ENCODE results near the gene HDAC3. TPM values are rescaled to one million over a fixed set of nuclear protein-coding genes. Genes with fewer than 3 reads are reported as not detected.

HDAC3 gene
- total RNA-seq, 1 donor from 2014 or later: 83.1 TPM

DNA sequence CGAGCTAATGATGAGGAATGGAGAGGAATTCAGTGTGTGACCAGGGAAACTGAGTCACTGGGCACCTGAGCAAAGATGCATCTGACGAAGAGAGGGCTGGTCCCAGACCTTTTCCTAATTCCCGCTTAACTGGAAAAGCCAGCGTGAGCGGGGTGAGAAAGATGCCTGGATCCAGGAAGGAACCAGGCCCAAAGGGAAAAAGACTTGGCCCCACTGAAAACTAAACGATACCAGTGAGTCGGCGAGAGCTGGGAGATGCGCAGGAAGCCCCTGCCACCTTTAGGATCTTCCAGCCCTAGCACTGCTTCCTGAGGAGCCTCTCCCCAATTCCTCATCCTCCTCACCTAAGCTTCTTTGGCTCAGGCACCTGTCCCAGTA, 15.1 kb upstream of the HDAC3 start:
- H3K4me3 Mint-ChIP-seq: peak overlapping the region; percentile 74
- no peaks in the 10 kb centered on the region for H3K9me3 Mint-ChIP-seq
- peaks cover 12% of the 10 kb centered on the region for H3K36me3 Mint-ChIP-seq (ENCODE audit: low read depth)
- H3K27me3 Mint-ChIP-seq (ENCODE audit: insufficient read depth): no peaks in the 10 kb centered on the region
- no peak for DNase-seq (ENCODE audit: low spot score)
- H3K4me1 Mint-ChIP-seq (ENCODE audit: low read depth): peaks cover 37% of the 10 kb centered on the region
- H3K27ac Mint-ChIP-seq: peak overlapping the region; percentile 41
- intact Hi-C loops (cut with micrococcal nuclease): loop anchor here (1.0 kb wide), 8 partner anchors 9 to 318 kb away; partner anchors contain the start of genes HDAC3, RELL2 and RNF14

DNA sequence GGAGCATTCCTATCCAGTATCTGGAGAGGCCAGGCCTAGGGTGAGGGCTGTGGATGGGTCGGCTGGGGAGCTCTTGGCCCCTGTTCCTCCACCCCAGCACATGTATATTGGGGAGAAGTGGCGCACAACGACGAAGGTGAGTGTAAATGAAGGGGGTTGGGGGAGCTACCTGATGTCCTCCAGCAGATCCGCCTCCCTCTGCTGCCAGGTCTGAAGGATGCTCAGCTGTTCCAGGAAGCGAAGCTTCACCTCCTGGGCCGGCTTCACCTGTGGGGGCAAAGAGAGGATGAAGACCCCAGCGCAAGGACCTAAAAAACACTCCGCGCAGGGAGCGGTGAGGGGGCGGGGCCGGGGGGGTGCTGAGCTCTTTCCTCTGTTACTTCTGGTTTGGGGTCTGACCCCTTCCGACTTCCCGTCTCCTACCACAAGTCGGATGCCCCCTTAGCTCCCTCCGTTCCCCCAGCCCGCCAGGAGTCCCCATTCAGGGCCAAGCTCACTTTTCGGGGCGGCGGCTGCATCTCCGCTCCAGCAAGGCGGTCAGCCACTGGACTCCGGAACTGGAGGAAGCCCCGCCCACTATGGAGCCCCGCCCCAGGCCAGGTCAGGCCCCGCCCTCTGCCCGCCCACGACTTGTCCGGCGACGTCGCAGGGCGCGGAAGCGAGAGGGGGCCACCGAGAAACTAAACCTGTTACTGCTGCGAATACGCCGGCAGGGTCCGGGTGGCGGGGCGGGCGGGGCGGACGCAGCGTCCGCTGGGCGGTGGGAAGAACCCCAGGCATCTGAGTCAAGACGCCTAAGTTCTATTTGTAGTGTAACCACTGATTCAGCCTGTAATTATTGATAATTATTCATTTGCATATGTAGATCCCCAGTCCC, 14.4 kb upstream of the HDAC3 start, which contains the start of gene FCHSD1:
FCHSD1 (minus strand) TSS at position 568 of the 877 bp plus-strand sequence; CDS start at position 518, 50 bp downstream.
- peak; percentile 76 for DNase-seq (ENCODE audit: low spot score)
- H3K27ac Mint-ChIP-seq: peak within 1 kb of the TSS; percentile 92
- H3K27me3 Mint-ChIP-seq (ENCODE audit: insufficient read depth): no peaks in the 10 kb centered on the region
- peak within 1 kb of the TSS; percentile 98 for H3K4me3 Mint-ChIP-seq
- intact Hi-C loops (cut with micrococcal nuclease): loop anchor here (1.0 kb wide), 8 partner anchors 9 to 318 kb away; partner anchors contain the start of genes HDAC3, RELL2 and RNF14
- H3K9me3 Mint-ChIP-seq: no peaks in the 10 kb centered on the region
- peaks cover 15% of the 10 kb centered on the region for H3K36me3 Mint-ChIP-seq (ENCODE audit: low read depth)
- H3K4me1 Mint-ChIP-seq (ENCODE audit: low read depth): peaks cover 43% of the 10 kb centered on the region

DNA sequence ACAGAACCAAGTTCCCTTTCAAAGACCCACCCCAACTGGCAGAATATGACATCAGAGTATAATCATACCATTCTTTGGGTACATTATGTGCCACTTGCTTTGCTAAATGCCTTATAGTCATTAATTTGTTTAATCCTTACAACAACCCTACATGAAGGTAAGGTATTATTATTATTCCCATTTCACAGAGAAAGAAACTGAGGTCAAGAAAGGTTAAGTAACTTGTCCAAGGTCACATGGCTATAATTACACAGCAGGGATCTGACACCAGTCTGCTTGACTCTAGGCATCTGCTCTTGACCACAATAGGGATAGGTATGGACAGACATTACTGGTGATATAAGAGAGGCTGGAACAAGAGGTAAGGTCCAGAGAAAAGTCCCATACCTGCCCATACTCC, 13.3 kb upstream of the HDAC3 start:
- no peak for DNase-seq (ENCODE audit: low spot score)
- H3K4me3 Mint-ChIP-seq: peak overlapping the region; percentile 98
- no peaks in the 10 kb centered on the region for H3K9me3 Mint-ChIP-seq
- peak overlapping the region; percentile 13 for H3K27ac Mint-ChIP-seq
- intact Hi-C loops (cut with micrococcal nuclease): no loop called here
- peaks cover 45% of the 10 kb centered on the region for H3K4me1 Mint-ChIP-seq (ENCODE audit: low read depth)
- H3K27me3 Mint-ChIP-seq (ENCODE audit: insufficient read depth): no peaks in the 10 kb centered on the region
- H3K36me3 Mint-ChIP-seq (ENCODE audit: low read depth): peaks cover 18% of the 10 kb centered on the region

DNA sequence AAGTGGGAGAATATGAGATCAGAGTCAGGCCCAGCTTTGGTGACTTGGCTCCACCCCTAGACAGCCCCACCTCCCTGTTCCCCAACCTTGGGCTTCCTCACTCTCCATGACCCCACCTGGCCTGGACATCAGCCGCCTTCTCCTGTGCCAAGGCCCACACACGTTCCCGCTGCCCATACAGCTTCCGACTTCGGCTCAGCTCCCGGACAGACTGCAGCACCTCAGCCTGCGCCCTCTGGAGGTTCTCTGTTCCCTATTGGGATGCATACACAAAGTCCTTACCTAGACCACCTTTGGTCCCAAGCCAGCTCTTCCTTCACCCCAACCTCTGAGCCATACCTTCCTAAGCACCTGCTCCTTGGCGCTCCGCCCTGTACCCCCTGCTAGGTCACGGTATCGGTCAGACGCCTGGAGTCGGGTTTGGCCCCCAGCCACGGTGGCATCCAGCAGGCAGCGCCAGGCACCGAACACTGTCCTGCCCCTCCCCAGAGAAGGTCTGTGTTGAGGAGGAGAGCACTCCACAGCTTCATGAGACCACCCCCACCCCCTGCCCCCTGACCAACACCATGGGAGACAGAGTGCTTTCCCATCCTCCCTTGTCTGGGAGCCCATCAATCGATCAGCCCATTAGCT, 12.5 kb upstream of the HDAC3 start:
- no peak for DNase-seq (ENCODE audit: low spot score)
- intact Hi-C loops (cut with micrococcal nuclease): no loop called here
- Mint-ChIP-seq H3K27ac (no peak overlapping the region), H3K27me3 (ENCODE audit: insufficient read depth) (no peaks in the 10 kb centered on the region), H3K9me3 (no peaks in the 10 kb centered on the region), H3K4me3 (no peak overlapping the region), H3K4me1 (ENCODE audit: low read depth) (peaks cover 45% of the 10 kb centered on the region), H3K36me3 (ENCODE audit: low read depth) (peaks cover 24% of the 10 kb centered on the region)

DNA sequence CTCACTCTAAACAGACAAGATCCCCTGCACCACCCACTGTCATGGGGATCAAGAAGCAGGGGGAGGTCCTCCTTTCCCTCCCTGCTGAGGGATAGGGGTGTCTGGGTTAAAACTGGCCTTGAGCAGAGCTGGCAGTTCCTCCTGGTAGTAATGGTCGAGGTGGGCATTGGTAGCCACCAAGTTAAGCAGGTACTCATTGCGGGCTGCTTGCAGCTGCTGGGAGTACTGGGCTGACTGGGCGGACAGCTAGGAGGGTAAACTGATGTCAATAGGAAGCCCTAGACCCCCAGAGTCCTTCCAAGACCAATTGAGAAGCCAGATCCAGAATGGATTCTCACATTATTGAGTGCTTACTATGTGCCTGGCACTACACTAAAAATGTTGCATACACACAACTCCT, 11.2 kb upstream of the HDAC3 start:
- intact Hi-C loops (cut with micrococcal nuclease): no loop called here
- H3K36me3 Mint-ChIP-seq (ENCODE audit: low read depth): peaks cover 24% of the 10 kb centered on the region

DNA sequence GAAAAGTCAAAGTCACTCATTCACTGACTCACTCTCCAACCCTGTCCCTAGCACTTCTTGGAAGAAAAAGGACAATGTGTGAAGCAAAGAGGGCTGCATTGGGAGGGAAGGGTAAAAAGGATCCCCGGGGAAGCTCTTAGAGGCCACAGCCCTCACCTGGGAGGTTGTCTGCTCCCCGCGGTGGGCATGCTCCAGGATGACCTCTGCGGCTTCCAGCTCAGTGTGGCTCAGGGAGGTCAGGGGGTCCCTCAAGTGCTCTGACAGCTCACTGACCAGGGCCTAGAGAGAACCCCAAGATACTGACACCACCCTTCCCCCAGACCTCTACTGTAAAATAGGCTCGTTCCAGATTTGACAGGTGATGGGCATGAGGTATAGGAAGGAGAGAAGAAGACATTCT, 10.6 kb upstream of the HDAC3 start:
- intact Hi-C loops (cut with micrococcal nuclease): no loop called here
- DNase-seq (ENCODE audit: low spot score): no peak
- no peak overlapping the region for H3K4me3 Mint-ChIP-seq
- H3K27ac Mint-ChIP-seq: no peak overlapping the region
- H3K27me3 Mint-ChIP-seq (ENCODE audit: insufficient read depth): no peaks in the 10 kb centered on the region
- no peaks in the 10 kb centered on the region for H3K9me3 Mint-ChIP-seq
- peaks cover 26% of the 10 kb centered on the region for H3K36me3 Mint-ChIP-seq (ENCODE audit: low read depth)
- peaks cover 41% of the 10 kb centered on the region for H3K4me1 Mint-ChIP-seq (ENCODE audit: low read depth)

More for the DNA sequence above, 11.2 kb upstream of the HDAC3 start:
- no peak overlapping the region for H3K27ac Mint-ChIP-seq
- H3K4me1 Mint-ChIP-seq (ENCODE audit: low read depth): peaks cover 45% of the 10 kb centered on the region
- H3K9me3 Mint-ChIP-seq: no peaks in the 10 kb centered on the region
- no peaks in the 10 kb centered on the region for H3K27me3 Mint-ChIP-seq (ENCODE audit: insufficient read depth)
- no peak for DNase-seq (ENCODE audit: low spot score)
- H3K4me3 Mint-ChIP-seq: no peak overlapping the region

DNA sequence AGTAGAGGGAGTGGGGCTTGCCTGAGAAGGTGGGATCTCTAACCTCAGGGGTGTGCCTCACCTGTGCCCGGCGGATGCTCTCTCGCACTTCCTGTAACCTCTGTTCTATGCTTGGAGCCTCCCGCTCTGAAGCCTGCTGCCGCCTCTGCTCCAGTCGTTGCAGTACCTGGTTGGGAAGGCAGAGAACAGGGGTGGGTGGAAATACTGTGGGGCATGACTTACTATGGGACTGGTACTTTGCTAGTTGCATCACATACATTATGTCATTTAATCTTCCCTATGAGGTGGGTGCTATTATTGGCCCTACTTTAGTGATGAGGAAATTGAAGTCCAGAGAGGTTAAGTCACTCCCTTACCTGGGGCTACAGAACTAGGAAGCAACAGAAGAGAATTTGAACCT, 9.4 kb upstream of the HDAC3 start:
- no peaks in the 10 kb centered on the region for H3K27me3 Mint-ChIP-seq (ENCODE audit: insufficient read depth)
- intact Hi-C loops (cut with micrococcal nuclease): no loop called here
- H3K4me1 Mint-ChIP-seq (ENCODE audit: low read depth): peaks cover 44% of the 10 kb centered on the region
- H3K9me3 Mint-ChIP-seq: no peaks in the 10 kb centered on the region
- H3K36me3 Mint-ChIP-seq (ENCODE audit: low read depth): peaks cover 34% of the 10 kb centered on the region
- H3K27ac Mint-ChIP-seq: no peak overlapping the region
- DNase-seq (ENCODE audit: low spot score): no peak
- no peak overlapping the region for H3K4me3 Mint-ChIP-seq

DNA sequence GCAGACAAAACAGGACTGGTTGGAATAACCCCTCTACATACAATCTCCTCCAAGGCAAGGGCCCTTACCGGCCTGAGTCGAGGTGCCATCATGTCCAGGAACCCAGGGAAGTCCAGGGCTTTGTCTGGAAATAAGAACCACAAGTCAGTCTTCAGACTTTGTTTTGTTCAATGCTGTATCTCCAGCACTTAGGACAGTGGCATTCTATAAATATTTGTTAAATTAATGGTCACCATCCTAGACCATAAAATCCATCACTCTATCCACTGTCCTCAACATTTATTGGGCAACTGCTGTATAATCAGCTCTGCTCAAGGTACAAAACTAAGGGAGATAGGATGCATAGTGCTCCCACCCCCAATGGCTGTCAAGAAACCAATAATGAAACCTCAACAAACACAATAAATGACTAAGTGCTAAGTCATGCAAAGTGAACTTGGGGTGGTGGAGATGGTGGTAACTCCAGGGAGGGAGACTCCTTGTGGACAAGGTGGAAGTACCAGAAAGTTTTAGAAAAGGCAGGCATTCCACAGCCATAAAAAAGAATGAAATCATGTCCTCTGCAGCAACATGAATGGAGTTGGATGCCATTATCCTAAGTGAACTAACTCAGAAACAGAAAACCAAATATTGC, 5.1 kb upstream of the HDAC3 start:
- H3K36me3 Mint-ChIP-seq (ENCODE audit: low read depth): peaks cover 28% of the 10 kb centered on the region
- H3K4me3 Mint-ChIP-seq: no peak overlapping the region
- intact Hi-C loops (cut with micrococcal nuclease): loop anchor here (1.0 kb wide), 3 partner anchors 10 to 49 kb away; partner anchors contain the start of gene FCHSD1
- no peaks in the 10 kb centered on the region for H3K27me3 Mint-ChIP-seq (ENCODE audit: insufficient read depth)
- H3K27ac Mint-ChIP-seq: peak overlapping the region; percentile 32
- H3K9me3 Mint-ChIP-seq: no peaks in the 10 kb centered on the region
- peaks cover 35% of the 10 kb centered on the region for H3K4me1 Mint-ChIP-seq (ENCODE audit: low read depth)
- DNase-seq (ENCODE audit: low spot score): no peak

DNA sequence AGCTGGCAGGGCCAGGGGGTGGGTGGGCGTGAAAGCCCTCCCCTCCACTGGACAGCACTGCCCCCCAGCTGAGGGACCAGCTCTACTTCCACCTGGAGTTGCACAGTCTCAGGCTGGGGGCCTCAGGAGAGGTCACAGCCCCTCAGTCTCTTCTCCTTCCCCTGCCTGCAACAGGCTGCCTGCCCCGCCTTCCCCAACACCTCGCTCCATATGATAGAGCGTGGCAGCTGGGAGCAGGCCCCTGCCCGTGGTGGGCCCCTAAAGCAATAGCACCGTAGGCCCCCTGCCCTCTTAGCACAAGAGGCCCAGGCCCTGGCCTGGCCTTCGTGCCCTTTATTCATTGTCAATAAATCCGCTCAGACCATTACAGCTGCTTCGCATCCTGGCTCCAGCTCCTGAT, 4.0 kb upstream of the HDAC3 start:
- Mint-ChIP-seq H3K4me3 (no peak overlapping the region), H3K9me3 (no peaks in the 10 kb centered on the region), H3K4me1 (ENCODE audit: low read depth) (peaks cover 34% of the 10 kb centered on the region), H3K27ac (no peak overlapping the region), H3K27me3 (ENCODE audit: insufficient read depth) (no peaks in the 10 kb centered on the region), H3K36me3 (ENCODE audit: low read depth) (peaks cover 23% of the 10 kb centered on the region)
- intact Hi-C loops (cut with micrococcal nuclease): no loop called here
- DNase-seq (ENCODE audit: low spot score): no peak

DNA sequence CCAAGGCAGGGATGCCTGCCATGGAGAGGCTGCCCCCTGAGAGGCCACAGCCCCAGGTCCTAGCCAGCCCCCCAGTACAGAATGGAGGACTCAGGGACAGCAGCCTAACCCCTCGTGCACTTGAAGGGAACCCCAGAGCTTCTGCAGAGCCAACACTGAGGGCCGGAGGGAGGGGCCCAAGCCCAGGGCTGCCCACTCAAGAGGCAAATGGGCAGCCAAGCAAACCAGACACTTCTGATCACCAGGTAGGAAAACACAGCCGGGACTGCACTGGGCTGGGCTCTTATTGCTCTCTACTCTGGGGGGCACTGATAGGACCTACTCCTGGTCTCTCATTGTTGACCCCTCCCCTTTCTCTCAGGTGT, 3.4 kb upstream of the HDAC3 start:
- no peak overlapping the region for H3K27ac Mint-ChIP-seq
- no peak overlapping the region for H3K4me3 Mint-ChIP-seq
- H3K36me3 Mint-ChIP-seq (ENCODE audit: low read depth): peaks cover 22% of the 10 kb centered on the region
- intact Hi-C loops (cut with micrococcal nuclease): no loop called here
- peaks cover 40% of the 10 kb centered on the region for H3K4me1 Mint-ChIP-seq (ENCODE audit: low read depth)
- H3K27me3 Mint-ChIP-seq (ENCODE audit: insufficient read depth): no peaks in the 10 kb centered on the region
- DNase-seq (ENCODE audit: low spot score): no peak
- no peaks in the 10 kb centered on the region for H3K9me3 Mint-ChIP-seq

DNA sequence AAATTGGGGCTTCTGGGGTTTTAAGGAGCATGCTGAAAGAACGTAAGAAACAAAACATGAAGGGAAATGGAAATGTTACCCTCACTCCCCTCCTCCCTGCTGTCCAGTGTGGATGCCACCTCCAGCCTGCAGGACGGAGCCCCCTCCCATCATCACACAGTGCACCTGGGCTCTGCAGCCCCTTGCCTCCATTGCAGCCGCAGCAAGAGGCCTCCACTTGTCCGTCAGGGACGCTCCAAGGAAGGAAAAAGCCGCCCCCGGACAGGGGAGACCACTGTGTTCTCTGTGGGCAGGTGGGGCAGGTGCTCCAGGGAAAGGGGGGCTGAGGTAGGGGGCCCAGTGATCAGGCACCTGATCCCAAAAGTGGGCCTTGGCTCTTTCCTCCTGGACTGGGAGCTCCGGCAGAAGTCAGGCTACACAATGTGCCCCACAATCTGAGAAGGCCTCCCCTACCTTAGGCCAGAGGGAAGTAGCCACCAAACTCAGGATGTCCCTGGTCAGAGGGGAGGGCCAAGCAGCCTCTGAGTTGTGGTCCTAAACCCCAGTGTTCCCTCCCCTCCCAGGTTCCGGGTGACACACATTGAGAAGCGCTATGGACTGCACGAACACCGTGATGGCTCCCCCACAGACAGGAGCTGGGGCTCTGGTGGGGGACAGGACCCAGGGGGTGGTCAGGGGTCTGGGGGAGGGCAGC, 2.9 kb upstream of the HDAC3 start:
- intact Hi-C loops (cut with micrococcal nuclease): loop anchor here (5.0 kb wide), 2 partner anchors 317 to 1467 kb away; partner anchors contain the start of gene TAF7
- peaks cover 46% of the 10 kb centered on the region for H3K4me1 Mint-ChIP-seq (ENCODE audit: low read depth)

DNA sequence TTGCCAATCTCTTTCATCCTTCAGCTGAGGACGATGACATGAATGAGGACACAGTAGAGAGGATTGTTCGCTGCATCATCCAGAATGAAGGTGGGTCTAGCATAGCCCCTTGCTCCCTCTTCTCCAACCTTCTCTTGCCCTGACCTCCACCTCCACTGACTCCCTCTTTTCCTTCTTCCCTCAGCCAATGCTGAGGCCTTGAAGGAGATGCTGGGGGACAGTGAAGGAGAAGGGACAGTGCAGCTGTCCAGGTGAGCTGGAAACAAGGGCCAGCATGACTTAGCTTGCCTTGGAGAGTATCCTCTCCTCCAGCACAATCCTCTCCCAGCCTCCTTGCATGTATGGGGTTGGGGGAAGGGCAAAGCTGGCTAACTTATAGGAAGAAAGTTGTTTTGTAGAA, 2.1 kb upstream of the HDAC3 start:
- H3K27me3 Mint-ChIP-seq (ENCODE audit: insufficient read depth): no peaks in the 10 kb centered on the region
- no peaks in the 10 kb centered on the region for H3K9me3 Mint-ChIP-seq
- intact Hi-C loops (cut with micrococcal nuclease): loop anchor here (5.0 kb wide), 2 partner anchors 316 to 1466 kb away; partner anchors contain the start of gene TAF7
- peak overlapping the region; percentile 93 for H3K4me3 Mint-ChIP-seq
- H3K27ac Mint-ChIP-seq: peak overlapping the region; percentile 83
- H3K36me3 Mint-ChIP-seq (ENCODE audit: low read depth): peaks cover 22% of the 10 kb centered on the region
- no peak for DNase-seq (ENCODE audit: low spot score)
- peaks cover 52% of the 10 kb centered on the region for H3K4me1 Mint-ChIP-seq (ENCODE audit: low read depth)

More for the DNA sequence above, 2.9 kb upstream of the HDAC3 start:
- DNase-seq (ENCODE audit: low spot score): no peak
- Mint-ChIP-seq H3K27me3 (ENCODE audit: insufficient read depth) (no peaks in the 10 kb centered on the region), H3K36me3 (ENCODE audit: low read depth) (peaks cover 19% of the 10 kb centered on the region), H3K9me3 (no peaks in the 10 kb centered on the region), H3K27ac (no peak overlapping the region), H3K4me3 (peak overlapping the region; percentile 93)
